T-helper 9 cell (primary cell): ENCODE results near the gene METTL8.
"Not testable (repeated sequence)": the region's sequence is repeated elsewhere in the genome, so short reads cannot be mapped to it uniquely, and the experiment has no call there.

Experiments
- DNase-seq: peaks from one replicate; pipeline ENCODE4 v3.0.0-alpha.2; 2020

Gene METTL8

DNA sequence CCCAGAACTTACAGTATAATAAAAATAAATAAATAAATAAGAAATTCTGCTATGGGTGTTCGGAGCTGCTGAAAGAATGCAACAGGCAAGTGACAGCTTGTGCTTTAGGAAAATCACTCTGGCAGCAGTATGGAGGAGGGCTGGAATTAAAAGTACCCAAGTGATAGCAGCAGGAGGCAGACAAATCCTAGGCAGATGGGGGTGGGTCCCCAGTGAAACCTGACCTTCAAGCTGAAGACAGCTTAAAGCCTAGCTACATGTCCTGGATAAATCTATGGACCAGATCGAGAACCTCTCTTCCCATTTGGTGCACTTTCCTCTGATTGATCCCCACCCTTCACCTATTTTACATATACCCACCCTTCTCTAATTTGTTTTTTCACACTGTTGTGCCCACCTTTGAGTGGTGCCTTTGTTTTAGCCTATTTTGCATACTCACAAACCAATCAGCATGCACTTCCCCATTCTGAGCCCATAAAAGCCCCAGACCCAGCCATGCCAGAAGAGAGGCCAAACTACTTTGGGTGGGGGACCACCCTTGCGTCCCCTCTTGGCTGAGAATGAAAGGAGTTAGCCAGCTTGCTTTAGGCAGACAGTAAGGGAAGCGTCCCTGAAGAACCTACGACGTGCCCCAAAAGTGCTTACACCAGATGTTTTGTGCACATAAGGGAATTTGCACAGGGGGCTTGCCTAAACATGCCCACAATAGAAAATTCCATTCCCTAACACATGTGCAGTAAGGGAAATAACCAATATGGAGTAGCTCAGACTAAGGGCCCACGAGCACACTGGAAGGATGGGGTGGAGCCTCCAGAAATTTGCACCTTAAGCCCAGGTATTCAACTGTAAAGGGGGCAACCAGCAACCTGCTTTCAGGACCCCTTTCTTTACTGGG is 3.0 kb downstream of the METTL8 start:
- DNase-seq, result no peak

DNA sequence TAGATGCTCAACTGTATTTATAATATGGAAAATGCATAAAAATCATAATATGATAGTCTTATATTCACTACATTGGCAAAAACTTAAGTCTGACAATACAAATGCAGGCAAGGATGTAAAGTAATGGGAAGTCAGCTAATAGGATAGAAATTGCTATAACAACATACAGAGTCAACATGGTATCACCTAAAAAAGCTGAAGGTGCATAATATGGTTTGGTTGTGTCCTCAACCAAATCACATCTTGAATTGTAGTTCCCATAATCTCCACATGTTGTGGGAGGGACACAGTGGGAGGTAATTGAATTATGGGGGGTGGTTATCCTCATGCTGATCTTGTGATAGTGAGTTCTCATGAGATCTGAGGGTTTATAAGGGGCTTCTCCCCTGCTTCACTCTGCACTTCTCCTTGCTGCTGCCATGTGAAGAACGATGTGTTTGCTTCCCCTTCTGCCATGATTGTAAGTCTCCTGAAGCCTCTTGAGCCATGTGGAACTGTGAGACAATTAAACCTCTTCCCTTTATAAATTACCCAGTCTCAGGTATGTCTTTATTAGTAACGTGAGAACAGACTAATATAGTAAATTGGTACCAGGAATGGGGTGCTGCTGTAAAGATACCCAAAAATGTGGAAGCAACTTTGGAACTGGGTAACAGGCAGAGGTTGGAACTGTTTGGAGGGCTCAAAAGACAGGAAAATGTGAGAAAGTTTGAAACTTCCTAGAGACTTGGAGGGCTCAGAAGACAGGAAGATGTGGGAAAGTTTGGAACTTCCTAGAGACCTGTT is 10.9 kb downstream of the METTL8 start:
- not testable (repeated sequence) for DNase-seq

DNA sequence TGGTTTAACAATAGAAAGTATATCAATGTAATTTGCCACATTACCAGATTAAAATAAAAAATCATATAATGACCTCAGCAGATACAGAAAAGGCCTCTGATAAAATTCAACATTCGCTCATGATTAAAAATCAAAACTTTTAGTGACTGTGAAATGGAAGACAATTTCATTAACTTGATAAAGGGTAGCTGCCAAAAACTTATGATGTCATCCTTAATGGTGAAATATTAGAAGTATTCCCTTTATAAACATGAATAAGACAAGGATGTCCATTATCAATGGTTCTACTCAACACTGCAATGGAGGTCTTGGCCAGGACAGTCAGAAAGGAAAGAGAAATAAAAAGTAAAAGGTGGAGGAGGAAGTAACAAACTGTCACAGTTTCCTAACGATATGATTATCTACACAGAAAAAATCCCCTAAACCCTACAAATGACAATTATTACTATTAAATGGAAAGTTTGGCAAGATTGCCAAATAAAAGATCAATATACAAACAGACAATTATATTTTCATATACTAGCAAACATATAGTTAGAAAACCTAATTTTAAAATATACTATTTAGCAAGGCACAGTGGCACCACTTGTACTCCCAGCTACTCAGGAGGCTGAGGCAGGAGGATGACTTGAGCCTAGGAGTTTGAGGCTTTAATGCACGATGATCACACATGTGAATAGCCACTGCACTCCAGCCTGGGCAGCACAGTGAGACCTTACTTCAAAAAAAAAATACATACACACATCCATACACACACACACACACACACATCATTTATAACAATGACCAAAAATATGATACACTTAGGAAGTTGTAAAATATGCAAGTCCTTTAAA is 12.8 kb downstream of the METTL8 start:
- DNase-seq, result no peak

- no peak for DNase-seq
Observed at GRCh38 chr2:171419333-171419732, 14.5 kb downstream of the METTL8 start.

GRCh38 chr2:171416009-171416926 is 17.5 kb downstream of the METTL8 start:
- DNase-seq, result peak; percentile 62

GRCh38 chr2:171414645-171415044 is 19.1 kb downstream of the METTL8 start:
- not testable (repeated sequence) for DNase-seq

- DNase-seq, result no peak
Observed at GRCh38 chr2:171412571-171413175, 21.1 kb downstream of the METTL8 start.

GRCh38 chr2:171411791-171412483 is 21.9 kb downstream of the METTL8 start:
- DNase-seq, result no peak

DNA sequence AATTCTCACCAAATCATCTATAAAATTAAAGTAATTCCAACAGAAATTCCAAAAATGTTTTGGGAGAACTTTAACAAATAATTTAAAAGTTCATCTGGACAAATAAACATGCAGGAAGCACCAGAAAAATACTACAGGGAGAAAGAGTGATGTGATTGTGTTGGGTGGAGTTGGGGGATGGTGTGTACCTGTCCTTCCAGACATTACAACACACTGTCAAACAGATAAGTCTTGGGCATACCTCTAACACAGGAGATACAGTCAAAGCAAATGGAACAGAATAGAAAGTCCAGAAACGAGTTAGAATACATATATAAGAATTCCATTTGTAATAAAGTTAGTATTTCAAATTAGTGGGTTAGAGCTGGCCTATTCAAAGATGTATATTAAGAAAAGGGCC is 22.6 kb downstream of the METTL8 start:
- DNase-seq, result no peak

GRCh38 chr2:171410624-171411023 is 23.2 kb downstream of the METTL8 start:
- no peak for DNase-seq

DNA sequence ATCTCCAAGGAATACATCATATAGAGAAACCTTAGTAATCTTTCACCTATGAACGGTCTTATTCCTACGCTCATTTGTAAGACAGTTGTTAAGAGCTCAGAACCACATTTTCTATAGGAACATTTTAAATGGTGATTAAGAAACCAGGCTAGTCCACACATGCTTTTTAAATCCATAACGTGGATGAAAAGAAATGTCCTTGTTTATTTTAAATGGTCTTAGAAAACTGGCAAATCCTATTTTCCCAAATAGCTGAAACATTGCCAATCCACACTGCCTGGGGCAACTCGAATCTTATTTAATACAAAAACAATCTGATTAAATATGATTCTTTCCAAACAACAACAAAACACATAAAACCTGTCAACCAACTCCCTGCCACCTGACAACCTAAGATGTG is 23.7 kb downstream of the METTL8 start:
- no peak for DNase-seq

DNA sequence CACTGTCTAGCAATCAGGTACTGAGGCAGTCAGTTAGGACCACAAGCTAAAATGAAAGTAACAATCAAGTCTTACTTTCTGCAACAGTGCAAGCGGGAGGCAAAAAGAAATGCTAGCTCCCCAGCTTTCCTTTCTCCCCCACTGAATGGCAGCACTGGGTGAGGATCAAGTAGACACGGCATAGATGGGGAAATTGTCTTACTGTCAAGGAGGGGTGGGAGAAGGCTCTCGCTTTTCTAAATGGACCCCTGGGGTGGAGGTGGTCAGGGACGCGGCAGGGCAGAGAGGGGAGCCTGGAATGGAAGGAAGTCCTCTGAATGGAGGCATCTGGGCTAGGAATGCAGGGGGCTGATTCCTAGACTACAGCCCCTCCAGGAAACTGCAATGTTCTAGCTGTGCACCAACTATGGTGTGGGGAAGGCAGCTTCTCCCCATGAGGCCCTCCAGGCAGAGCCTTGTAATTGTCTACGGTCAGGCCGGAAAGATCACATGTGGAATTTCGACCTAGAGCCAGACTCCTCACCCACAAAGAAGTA is 24.3 kb downstream of the METTL8 start:
- DNase-seq, result no peak

GRCh38 chr2:171407676-171408044 is 26.1 kb downstream of the METTL8 start:
- DNase-seq, result no peak

DNA sequence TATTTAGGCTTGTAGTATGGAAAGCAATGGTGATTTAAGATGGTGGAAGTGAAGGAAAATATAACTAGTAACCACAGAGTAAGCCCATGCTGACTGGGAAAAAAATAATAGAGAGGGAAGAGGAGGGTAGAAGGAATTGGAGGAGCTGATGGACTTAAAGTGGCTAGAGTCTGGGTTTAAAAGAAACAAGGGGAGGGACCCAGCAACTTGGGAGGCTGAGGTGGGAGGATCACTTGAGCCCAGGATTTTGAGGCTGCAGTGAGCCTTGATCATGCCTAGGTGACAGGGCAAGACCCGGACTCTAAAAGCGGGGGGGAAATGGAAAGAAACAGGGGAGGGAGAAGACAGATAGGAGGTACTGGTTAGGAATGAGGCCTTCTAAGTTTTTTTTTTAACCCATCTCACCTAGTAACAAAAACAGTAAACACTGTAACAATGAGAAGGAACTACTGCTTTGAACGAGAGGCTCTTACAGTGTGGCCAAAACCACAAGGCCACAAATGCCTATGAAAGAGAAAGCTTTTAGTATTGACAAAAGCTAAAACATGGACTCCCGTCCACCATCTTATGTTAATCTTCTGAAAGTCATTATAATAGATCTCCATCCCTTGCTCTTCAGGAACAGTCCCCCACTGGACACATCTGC is 26.6 kb downstream of the METTL8 start:
- no peak for DNase-seq

GRCh38 chr2:171406044-171406443 is 27.7 kb downstream of the METTL8 start:
- no peak for DNase-seq

- DNase-seq, result no peak
Observed at GRCh38 chr2:171405546-171405945, 28.2 kb downstream of the METTL8 start.

- DNase-seq, result no peak
Observed at GRCh38 chr2:171404719-171405118, 29.1 kb downstream of the METTL8 start.

DNA sequence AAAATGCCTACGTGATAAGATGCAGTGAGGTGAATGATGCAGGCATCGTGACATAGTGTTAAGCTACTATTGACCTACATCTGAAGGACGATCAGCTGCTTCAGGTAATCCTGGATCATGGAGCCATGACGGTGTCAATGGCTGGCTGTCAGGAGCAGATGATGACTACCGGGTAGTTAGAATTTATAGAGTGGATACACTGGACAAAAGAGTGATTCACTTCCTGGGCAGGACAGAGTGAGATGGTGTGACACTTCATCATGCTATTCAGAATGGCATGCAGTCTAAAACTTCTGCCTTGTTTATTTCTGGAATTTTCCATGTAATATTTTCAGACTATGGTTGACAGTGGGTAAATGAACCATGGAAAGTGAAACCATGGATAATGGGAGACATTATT is 29.5 kb downstream of the METTL8 start:
- DNase-seq, result no peak

DNA sequence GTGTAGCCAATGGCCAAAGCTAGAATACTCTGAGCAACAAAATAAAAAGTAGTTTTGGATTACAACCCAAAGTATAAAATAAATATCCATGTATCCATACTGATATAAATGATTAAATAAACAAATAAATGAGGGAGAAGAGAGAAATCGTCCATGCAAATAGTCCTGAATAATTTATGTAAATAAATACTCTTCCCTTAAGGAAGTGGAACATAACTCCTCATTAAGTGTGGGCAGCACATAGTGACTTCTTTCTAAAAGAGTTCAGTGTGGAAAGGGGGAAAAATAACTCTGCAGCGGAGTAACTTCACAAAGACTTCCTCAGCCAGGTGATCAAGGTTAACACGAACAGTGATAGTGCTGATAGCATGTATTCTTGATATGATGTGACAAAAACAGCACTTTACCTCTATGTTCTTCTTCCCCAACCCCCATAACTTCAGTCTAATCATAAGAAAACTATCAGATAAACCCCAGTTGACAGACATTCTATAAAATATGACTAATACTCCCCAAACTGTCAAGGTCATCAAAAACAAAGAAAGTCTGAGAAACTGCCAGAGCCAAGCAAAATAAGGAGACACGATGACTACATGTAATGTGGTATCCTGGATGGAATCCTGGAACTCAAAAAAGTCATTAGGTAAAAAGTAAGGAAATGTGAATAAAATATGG is 30.7 kb downstream of the METTL8 start:
- DNase-seq, result no peak
